ENCODE data around the gene SLC7A6OS. TPM values are rescaled to one million over a fixed set of nuclear protein-coding genes. Genes with fewer than 3 reads are reported as not detected.

SLC7A6OS gene
- total and polyA plus RNA-seq, 10 of the 15 experiments (the other 5 are each of a cell fraction or from before 2014, with no cell fraction given) = 2.9 to 27.4 (median 16.9) TPM

DNA sequence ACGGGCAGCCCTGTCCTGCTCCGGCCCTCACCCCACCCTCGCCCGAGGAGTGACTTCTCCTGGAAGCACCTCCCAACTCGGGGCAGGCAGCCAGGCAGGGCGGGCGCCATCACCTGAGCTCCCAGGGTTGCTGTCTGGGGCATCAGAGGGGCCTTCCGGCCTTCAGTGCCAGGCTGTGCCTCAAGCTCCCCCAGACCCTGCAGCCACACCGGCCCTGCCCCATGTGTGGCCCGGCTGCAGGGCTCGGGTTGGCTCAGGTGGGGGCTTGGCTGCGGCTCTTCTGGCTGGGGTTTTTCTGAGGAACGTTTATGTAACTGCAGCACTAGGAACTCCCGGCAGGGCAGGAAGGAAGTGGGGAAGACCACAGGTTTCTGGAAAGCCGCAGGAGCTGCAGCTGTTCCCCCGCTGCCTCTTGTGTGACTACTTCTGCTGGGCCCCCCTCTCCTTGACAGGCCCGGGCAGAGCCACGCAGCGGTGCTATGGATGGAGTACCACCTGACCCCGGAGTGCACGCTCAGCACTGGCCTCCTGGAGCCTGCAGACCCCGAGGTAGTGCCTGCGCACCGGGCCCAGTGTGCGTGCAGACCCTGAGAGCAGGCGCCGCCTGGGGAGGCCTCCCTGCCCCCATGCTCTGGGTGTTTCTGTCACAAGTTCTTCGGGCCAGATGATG lies 45.6 kb upstream of the SLC7A6OS start (continued):
- TF ChIP-seq NR2F1 (conservative IDR thresholded peaks at IDR 0.05) (peak; percentile 36), RELA (IDR thresholded peaks at IDR 0.05; ENCODE audit: borderline replicate concordance, partially characterized antibody) (no peak), KAT2A (conservative IDR thresholded peaks at IDR 0.05; ENCODE audit: control insufficient read depth, low read depth, low read length) (no peak), HDAC6 (IDR thresholded peaks at IDR 0.05; ENCODE audit: unreplicated experiment) (no peak), SREBF2 (IDR thresholded peaks at IDR 0.05; ENCODE audit: low read length) (no peak), EGR1 (IDR thresholded peaks at IDR 0.05; ENCODE audit: borderline replicate concordance in 1 of 2, low read depth in 2 of 2, low read length in 2 of 2) (peak in 1 of 2 experiments; percentile 86; a peak in 2 of 3 replicates), TCF7 (IDR thresholded peaks at IDR 0.05; ENCODE audit: borderline replicate concordance) (no peak), ZNF217 (IDR thresholded peaks at IDR 0.05) (no peak), BCL11A (IDR thresholded peaks at IDR 0.05; ENCODE audit: low read depth, low read length) (peak; percentile 51; the same call in 1 of the 2 replicates), SMARCA5 (IDR thresholded peaks at IDR 0.05) (no peak), KDM1A (IDR thresholded peaks at IDR 0.05; ENCODE audit: borderline replicate concordance) (no peak), FOXM1 (IDR thresholded peaks at IDR 0.05; ENCODE audit: low read depth, low read length) (peak; percentile 88), IRF4 (IDR thresholded peaks at IDR 0.05; ENCODE audit: low read depth, low read length) (no peak), STAT3 (IDR thresholded peaks at IDR 0.05; ENCODE audit: low read depth, low read length) (no peak), PAX5 (IDR thresholded peaks at IDR 0.05; ENCODE audit: borderline replicate concordance, low read depth, low read length) (peak; percentile 63; the same call in 1 of the 2 replicates), SIN3A (IDR thresholded peaks at IDR 0.05; ENCODE audit: low read depth, low read length) (no peak), CHD2 (IDR thresholded peaks at IDR 0.05; ENCODE audit: borderline replicate concordance, low read depth, low read length) (peak; percentile 34; the same call in 1 of the 2 replicates)
- TF ChIP-seq, protein P1, sequence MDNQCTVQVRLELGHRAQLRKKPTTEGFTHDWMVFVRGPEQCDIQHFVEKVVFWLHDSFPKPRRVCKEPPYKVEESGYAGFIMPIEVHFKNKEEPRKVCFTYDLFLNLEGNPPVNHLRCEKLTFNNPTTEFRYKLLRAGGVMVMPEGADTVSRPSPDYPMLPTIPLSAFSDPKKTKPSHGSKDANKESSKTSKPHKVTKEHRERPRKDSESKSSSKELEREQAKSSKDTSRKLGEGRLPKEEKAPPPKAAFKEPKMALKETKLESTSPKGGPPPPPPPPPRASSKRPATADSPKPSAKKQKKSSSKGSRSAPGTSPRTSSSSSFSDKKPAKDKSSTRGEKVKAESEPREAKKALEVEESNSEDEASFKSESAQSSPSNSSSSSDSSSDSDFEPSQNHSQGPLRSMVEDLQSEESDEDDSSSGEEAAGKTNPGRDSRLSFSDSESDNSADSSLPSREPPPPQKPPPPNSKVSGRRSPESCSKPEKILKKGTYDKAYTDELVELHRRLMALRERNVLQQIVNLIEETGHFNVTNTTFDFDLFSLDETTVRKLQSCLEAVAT (IDR thresholded peaks at IDR 0.05) = peak; percentile 80
- TF ChIP-seq, protein P2, sequence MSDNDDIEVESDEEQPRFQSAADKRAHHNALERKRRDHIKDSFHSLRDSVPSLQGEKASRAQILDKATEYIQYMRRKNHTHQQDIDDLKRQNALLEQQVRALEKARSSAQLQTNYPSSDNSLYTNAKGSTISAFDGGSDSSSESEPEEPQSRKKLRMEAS (IDR thresholded peaks at IDR 0.05; ENCODE audit: low read depth, low read length) = 0 out of 2 replicates have a peak, but pooled peaks have one; percentile 51
- TF ChIP-seq, protein P3, sequence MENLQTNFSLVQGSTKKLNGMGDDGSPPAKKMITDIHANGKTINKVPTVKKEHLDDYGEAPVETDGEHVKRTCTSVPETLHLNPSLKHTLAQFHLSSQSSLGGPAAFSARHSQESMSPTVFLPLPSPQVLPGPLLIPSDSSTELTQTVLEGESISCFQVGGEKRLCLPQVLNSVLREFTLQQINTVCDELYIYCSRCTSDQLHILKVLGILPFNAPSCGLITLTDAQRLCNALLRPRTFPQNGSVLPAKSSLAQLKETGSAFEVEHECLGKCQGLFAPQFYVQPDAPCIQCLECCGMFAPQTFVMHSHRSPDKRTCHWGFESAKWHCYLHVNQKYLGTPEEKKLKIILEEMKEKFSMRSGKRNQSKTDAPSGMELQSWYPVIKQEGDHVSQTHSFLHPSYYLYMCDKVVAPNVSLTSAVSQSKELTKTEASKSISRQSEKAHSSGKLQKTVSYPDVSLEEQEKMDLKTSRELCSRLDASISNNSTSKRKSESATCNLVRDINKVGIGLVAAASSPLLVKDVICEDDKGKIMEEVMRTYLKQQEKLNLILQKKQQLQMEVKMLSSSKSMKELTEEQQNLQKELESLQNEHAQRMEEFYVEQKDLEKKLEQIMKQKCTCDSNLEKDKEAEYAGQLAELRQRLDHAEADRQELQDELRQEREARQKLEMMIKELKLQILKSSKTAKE (IDR thresholded peaks at IDR 0.05; ENCODE audit: low read depth, poor library complexity, severe bottlenecking) = peak; percentile 40
- TF ChIP-seq, protein P4, sequence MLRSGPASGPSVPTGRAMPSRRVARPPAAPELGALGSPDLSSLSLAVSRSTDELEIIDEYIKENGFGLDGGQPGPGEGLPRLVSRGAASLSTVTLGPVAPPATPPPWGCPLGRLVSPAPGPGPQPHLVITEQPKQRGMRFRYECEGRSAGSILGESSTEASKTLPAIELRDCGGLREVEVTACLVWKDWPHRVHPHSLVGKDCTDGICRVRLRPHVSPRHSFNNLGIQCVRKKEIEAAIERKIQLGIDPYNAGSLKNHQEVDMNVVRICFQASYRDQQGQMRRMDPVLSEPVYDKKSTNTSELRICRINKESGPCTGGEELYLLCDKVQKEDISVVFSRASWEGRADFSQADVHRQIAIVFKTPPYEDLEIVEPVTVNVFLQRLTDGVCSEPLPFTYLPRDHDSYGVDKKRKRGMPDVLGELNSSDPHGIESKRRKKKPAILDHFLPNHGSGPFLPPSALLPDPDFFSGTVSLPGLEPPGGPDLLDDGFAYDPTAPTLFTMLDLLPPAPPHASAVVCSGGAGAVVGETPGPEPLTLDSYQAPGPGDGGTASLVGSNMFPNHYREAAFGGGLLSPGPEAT (IDR thresholded peaks at IDR 0.05; ENCODE audit: low read depth) = peak; percentile 65
- TF ChIP-seq, protein P5, sequence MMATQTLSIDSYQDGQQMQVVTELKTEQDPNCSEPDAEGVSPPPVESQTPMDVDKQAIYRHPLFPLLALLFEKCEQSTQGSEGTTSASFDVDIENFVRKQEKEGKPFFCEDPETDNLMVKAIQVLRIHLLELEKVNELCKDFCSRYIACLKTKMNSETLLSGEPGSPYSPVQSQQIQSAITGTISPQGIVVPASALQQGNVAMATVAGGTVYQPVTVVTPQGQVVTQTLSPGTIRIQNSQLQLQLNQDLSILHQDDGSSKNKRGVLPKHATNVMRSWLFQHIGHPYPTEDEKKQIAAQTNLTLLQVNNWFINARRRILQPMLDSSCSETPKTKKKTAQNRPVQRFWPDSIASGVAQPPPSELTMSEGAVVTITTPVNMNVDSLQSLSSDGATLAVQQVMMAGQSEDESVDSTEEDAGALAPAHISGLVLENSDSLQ (IDR thresholded peaks at IDR 0.05) = no peak
- TF ChIP-seq, protein P6, sequence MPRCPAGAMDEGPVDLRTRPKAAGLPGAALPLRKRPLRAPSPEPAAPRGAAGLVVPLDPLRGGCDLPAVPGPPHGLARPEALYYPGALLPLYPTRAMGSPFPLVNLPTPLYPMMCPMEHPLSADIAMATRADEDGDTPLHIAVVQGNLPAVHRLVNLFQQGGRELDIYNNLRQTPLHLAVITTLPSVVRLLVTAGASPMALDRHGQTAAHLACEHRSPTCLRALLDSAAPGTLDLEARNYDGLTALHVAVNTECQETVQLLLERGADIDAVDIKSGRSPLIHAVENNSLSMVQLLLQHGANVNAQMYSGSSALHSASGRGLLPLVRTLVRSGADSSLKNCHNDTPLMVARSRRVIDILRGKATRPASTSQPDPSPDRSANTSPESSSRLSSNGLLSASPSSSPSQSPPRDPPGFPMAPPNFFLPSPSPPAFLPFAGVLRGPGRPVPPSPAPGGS (IDR thresholded peaks at IDR 0.05; ENCODE audit: borderline replicate concordance, insufficient read depth, low read depth, low read length, poor library complexity, severe bottlenecking) = peak; percentile 72
